DMS 273 treated with DMSO at 0.1 percent for 48 hours (cell line): ENCODE results near the gene KCNMB3.
"Not testable (repeated sequence)": the region's sequence is repeated elsewhere in the genome, so short reads cannot be mapped to it uniquely, and the experiment has no call there.

Experiments used
- DNase-seq: peaks from one replicate; lab custom pipeline; 2025; lab: John Stamatoyannopoulos, UW

Gene KCNMB3, protein sequence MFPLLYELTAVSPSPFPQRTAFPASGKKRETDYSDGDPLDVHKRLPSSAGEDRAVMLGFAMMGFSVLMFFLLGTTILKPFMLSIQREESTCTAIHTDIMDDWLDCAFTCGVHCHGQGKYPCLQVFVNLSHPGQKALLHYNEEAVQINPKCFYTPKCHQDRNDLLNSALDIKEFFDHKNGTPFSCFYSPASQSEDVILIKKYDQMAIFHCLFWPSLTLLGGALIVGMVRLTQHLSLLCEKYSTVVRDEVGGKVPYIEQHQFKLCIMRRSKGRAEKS

DNA sequence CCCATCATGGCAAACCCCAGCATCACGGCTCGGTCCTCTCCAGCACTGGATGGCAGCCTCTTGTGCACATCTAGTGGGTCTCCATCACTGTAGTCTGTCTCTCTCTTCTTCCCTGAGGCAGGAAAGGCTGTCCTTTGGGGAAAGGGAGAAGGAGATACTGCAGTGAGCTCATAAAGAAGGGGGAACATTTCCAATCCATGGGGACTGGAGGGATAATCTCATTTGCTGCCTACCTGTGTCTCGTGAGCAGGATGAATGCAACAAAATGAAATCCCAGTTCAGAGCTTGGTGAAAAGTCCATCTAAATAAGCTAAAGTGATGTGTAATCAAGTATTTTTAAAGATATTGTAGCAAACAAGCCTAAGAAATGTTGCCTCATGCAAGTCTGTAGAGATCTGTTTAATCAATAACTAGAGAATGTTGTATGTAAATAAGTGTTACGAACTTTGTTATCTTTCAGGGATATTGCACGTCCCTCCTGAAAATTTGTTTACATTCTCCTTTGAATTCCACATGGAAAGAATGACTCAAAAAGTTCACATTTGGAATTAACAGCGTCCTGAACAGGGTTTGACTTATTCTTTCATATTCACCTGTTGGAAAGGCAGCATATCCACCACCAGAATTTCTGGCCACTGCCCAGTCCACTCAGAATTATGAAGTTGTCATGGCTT, at the start of gene KCNMB3:
TSS of gene KCNMB3 (minus strand) at position 312 of the 674 bp plus-strand sequence. CDS start at position 188, 124 bp downstream.
- DNase-seq = no peak

DNA sequence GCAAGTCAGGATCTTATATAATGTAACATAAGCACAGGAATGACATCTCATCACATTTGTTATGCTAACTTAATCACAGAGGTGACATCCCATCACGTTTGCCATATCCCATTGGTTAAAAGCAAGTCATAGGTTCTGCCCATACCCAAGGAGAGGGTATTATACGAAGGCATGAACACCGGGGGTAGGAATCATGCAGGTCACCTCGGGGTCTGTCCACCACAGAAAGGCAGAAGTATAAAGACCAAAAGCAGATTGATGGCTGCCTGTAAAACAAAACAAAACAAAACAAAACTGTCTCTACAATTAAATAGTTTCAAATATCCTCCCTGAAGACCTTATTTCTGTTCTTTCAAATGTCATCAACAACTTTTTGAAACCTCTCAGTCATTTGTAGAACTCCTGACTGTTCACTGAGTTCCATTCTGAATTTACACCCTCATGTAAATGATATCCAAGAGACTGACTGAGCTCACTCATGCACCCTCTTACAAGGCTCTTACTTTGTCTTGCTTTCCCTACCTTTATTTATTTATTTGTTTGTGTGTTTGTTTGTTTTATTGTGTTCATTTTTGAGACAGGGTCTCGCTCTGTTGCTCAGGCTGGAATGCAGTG, 49.2 kb upstream of the KCNMB3 start:
- no peak for DNase-seq

DNA sequence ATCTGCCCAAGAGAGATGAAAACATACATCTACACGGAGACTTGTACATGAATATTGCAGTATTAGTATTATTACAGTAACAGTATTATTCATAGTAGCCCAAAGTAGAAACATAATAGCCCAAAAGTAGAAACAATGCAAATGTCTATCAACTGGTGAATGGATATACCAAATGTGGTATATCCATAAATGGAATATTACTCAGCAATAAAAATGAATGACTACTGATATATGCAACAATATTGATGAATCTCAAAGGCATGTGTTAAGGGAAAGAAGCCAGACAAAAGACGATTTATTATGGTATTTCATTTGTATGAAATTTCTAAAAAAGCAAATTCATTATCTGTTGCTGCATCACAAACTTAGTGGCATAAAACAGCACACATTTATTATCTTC, 48.4 kb upstream of the KCNMB3 start:
- DNase-seq = no peak

DNA sequence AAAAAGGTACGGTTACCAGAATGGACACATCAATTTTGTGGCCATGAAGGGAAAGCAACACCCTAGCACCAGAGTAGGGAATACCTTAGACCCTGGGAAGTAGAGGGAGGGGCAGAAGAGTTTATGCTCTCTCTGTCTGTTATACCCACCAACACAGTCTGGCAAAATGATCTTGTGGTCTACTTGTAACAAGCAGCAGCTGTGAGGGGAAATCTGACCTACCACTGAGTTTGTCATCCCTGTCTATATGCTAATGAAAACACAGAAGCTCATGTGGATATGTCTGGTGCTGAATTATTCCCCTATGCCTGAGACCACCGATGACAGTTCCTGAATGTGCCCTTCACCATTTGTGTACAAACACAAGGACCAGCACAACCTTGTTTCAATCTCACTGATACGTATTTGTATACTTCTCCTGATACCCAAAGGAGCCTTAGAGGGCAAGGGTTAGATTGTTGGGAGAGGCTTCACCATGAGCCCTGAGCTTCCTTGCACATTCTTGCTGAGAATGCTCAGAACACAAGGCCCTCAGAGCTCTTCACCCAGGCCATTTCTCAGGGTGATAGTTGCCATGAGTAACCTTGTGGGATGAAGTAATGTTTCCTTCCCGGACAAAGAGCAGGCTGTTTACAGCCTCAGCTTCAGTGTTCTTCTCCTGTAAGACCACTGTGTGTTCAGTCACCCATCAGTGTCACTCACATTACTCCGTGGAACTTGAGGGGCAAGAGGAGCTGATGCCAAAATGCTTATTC, 47.2 kb upstream of the KCNMB3 start:
- no peak for DNase-seq

DNA sequence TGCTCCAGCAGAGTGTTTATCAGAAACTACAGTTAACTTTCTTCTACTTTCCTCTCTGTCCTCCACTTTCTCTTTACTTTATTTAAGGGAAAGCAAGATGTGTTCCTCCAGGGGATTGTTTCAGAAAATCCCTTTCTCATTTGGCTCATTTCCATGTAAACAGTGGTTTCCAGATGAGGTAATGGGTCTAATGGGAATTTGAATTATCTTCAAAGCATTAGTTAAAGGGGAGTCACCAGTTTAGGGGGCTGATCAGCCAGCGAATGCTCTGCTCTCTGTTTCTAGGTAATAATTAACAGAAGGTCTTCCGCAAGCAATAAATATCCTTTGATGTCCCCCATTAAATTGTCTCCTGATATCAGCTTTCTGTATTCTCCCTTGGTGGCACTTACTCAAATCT, 41.5 kb upstream of the KCNMB3 start:
- no peak for DNase-seq

DNA sequence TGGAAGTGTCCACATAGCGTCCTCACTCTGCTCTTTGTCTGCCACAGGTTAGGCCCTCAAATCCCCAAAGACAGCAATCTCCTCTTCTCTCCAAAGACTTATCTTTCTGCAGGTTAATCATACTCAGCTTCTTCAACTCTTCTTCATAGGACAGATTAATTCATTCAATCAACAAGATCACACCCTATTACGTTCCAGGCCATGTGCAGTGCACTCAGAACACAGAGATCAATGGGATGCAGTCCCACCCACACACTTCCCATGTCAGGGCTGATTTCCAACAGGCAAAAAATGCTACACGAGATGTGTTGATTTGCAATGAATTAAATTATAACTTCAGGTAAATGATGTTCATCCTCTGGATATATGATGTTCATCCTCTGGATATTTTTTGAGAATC, 38.4 kb upstream of the KCNMB3 start:
- no peak for DNase-seq

DNA sequence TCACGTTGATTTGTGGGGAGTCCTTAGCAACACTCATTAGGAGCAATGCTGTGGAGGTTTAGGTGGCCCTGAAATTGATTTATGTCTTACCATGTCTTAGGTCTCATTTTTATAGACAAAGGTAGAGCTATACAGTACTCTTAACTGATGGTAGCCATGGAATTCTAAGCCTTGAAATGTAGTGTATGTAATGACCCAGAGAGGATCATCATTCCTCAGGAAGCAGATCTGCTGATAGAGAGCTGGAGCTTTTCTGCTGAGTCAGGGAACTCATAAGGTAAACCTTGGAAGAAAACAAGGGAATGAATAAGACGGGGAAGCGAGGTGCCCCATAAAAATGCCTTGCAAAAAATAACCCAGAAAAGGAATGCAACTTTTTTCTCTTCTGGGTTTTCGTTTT, 37.9 kb upstream of the KCNMB3 start:
- DNase-seq = no peak

DNA sequence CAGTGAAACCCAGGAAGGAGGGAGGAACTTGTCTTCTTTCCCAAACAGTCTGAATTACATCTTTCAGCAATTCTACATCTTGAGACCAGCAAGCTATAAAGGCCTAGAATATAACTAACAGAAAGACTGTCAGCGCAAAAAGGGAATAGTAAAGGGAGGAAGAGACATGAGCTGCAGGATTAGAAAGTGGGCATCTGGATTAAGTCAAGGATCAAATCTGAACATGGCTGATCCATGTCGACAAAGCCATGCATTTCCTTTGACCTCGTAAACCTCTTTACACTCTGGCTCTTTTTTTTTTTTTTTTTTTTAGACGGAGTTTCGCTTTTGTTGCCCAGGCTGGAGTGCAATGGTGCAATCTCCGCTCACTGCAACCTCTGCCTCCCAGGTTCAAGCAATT, 35.4 kb upstream of the KCNMB3 start:
- no peak for DNase-seq

DNA sequence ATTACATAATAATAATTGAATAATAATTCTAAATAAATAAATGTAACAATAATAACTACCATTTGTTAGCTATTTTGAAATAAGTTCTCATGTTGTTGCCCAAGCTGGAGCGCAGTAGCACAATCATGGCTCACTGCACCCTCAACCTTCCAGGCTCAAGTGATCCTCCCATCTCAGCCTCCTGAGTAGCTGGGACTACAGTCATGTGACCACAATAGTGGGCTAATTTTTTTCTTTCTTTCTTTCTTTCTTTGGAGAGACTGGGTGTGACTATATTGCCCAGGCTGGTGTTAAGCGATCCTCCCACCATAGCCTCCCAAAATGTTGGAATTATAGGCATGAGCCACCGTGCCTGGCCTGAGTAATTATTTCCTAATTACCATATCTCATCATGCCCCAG, 30.9 kb upstream of the KCNMB3 start:
- no peak for DNase-seq

DNA sequence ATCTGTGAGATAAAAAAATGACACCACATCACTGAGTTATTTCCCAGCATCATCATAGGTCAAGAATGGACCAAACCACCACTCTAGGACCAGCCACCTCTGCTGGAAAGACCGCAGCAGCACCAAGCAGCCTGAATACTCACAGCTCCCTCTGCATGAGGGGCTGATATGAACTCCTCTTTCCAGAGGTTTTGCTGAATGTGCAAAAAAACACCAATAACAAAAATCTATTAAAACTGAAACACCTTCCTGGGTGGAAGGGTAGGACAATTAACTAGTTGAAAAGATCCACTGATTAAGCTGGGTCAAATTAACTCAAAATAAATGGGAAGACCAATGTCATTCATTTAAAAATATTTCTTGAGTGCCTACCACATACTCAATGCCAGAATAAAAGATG, 28.9 kb upstream of the KCNMB3 start:
- no peak for DNase-seq

DNA sequence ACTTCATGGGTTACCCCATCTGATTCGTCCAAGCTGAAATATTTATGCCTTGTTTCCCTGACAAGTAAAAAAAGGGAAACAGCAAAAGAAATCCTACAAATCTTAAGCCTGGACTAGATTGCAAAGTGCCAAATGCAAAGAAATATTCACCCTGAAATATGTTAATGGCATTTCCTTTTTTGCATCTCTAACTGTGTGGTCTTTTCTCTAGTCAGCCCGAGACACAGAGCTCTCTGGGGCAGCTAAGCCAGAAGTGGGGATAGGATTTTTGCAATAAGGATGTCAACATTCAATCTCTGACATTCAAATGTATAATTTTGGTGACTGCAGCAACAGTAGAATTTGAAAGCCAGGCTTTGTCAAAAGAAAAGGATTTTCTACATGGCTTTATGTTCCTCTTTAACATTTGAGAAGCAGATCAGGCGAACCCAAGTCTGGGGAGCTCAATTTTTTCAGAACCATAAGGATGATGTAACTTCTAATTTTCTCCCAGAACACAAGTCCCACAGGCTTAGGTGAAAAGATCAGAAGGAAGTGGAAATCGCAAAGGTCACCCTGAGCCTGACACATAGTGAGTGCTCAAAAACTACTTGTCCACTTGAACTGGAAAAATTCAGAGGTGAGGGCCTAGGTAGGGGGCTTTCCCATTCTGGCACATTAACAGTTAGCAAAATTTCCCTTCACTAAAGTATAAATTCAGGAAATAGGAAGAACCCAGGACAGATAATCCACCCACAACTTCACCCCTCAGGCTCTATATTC, 28.2 kb upstream of the KCNMB3 start:
- no peak for DNase-seq

DNA sequence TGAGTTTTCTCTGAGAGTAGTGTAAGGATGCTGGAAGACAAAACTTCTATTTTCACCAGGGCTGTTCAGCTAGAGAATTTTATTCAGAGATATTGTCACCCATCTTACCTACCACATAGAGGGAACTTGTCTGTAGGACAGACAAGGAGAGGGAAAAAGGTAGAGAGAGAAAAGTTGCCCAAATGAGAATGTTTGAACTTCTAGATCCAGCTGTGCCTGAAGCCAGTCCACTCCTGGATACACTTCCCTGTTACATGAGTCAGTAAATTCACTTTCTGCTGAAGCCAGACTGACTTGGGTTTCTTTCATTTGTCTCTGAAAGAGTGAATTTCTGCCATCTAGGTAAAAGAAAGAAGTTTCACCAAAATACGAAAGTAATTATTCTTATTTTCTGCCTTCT, 27.2 kb upstream of the KCNMB3 start:
- DNase-seq = no peak

DNA sequence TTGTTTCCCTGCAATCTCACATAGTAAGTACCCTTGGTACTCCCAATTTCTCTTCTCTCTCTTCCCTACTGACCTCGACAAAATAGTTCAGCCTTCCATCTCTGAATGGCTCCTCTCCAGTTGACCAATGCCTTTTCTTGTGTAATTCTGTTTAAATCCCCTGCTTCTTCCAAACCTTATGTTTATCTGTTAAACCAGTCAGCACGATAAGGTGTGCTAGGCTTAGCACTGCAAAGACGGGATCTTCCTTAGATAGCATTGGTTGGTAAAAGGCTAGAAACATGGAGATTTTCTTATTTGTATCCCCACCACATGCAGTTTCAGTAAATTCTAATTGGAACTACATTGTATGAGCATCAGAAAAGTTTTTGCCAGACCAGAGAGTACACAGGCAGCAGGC, 25.8 kb upstream of the KCNMB3 start:
- DNase-seq = no peak

DNA sequence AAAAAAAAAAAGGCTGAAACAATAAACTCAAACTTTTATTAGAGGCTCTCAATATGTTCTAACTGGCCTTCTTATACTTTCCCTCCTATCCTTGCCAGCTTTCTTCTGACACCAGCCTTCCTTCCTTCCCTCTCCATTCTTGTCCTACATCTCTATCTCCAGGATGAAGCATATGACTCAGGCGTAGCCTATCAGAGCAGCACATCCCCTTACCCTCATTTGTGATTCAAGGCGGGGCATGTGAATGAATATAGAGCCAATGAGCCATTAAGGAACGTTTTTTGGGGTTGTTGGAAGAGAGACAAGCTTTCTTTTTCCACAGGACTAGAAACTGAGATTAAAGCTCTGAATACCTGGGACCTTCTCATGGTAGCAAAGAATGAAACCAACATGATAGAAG, 25.1 kb upstream of the KCNMB3 start:
- no peak for DNase-seq

DNA sequence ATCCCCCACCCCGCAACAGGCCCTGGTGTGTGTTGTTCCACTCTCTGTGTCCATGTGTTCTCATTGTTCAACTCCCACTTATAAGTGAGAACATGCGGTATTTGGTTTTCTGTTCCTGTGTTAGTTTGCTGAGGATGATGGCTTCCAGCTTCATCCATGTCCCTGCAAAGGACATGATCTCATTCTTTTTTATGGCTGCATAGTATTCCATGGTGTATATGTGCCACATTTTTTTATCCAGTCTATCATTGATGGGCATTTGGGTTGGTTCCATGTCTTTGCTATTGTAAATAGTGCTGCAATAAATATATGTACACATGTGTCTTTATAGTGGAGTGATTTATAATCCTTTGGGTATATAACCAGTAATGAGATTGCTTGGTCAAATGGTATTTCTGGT, 23.5 kb upstream of the KCNMB3 start:
- not testable (repeated sequence) for DNase-seq

DNA sequence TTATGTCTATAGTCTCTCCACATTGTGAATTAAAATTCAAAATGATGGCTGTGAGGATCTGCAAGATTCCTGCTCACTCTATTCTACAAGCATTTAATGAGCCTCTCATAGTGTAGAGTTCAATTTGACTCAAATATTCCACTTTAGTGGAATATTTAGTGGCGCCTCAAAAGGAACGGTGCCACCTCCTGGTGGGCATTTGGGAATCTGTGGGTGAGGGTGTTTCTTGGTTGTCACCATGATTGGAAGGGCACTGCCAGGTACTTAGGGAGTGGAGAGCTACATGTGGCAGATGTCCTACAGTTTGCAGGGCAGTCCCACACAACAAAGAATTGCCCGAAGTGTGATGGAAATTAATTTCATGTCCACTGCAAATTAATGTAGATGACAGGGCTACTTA, 21.5 kb upstream of the KCNMB3 start:
- no peak for DNase-seq

DNA sequence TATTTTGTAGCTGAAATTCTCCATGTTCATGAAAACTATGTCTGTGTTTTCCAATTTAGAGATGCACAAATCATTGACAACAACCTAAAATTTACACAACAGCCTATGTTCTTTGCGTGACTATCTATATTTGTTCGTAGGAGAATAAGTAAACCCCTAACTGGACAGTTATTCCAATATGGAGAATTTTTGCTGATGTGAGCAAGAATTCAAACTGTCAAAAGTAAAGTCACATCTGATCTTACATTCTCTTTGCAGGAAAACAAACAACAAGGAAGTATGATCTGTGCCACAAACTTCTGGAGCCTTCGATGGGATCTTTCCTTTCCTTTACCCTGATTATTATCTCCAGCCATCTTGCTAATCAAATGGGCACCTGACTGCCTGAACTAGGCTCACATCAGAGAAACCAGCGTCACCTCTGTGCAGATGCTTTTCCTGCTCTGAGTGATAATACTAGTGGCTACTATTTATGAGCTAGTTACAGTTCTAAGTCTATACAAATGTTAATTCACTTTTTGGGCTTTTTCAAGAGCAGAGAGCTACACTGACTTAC, 18.3 kb upstream of the KCNMB3 start:
- DNase-seq = no peak

DNA sequence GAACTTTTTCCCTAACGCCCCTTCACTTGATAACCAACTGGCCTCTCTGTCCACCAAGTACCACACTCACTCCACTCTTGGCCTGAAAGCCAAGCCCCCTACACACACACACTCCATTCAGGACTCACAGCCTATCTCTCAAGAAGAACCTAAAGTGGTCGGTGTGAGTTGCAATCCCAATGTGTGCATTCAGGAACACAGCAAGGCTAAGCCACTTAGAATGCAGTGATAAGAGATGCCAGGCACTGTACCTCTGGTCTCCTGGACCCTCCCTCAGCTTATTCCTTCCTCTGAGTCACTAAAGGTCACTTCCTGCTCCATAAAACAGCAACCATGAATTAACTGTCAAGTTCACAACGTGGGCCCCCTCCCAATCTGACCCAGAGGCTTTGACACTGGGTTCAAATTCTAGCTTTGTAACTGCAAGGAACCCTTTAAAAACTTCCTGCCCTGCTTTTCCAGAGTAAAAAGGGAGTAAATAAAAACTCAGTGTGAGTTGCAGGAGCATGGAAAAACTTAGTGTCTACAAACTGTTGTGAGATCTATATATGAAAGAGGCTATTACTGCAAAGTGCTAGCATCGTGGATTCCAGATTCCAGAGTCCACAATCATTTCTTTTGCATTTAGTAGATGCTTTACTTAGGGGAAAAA, 17.6 kb upstream of the KCNMB3 start:
- DNase-seq = no peak

DNA sequence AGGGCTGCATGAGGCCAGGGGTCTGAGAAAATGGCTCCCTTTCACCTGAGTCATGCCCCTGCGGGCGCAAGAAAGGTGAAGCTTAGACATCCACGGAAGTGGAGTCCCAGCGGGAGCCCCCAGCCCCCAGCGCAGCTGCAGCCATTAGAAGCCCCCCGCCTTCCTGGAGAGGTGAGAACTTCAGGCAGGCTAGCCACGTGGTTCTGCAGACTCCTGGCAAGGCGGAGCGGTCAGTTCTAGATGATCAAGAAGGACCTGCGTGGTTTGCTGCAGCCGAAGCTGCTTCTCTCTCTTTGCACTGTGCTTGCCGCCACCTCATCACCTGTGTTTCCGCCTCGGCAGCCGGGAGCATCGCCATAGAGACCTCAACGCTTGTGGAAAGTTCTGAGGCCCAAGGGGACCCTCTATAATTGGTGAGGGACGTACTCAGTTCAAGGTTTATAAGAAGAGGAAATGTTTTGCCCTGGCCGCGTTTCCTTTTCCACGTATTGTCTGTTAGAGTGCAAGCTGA, 15.8 kb upstream of the KCNMB3 start:
- no peak for DNase-seq

DNA sequence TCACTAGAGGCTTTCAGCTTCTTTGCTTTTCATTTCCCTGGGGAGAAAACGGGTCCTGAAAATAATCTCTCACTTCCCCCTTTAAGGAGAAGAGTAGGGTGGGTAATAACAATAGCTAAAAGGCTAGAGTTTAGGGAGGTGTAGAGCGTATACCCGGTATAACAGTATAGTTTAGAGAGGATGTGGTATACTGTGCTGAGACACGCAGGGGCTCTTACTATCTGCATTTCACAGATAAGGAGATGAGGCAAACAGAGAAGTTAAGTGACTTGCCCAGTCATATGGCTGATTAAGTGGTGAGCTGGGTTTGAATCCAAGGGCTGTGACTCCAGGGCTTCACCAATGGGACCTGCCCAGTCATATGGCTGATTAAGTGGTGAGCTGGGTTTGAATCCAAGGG, 15.0 kb upstream of the KCNMB3 start:
- DNase-seq = no peak

DNA sequence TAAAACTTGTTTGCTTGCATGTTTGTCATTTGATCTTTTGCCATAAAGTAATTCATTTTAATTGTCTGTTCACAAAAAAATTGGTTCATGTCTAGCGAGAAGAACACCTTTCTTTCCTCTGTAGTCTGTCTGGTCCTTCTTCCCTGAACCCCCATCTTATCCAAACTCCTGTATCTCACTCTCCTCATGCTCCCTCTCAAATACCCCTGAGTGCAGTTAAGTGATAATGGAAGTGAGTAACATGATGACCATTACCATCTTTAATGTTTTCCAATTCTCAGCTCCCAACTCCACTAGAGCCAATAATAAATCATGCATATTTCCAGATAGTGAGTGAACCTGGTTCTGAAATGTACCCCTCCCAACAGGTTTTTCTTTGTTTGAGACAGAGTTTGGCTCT, 14.2 kb upstream of the KCNMB3 start:
- DNase-seq = no peak
